Measurements from ENCODE around the gene FAM83C.

FAM83C gene

DNA sequence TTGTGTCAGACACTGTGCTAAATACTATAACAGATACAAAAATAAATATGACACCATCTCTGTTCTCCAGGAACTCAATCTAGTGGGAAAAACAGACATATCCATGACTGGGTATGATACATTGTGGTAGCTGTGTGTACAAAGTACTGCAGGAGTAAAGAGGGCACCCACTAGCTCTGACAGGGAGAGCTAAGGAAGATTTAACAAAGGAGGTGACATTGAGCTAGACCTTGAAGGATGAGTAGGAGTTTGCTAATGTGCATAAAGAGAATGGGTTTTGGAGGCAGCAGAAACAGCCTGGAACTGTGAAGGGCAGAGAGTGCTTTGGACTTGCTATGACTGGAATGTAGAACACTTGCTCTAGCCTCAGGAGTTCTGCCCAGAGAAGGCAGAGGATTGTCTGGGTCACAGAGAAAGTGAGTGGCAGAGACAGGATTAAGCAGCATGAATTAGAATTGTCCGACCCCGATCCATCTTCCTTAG, 51.4 kb downstream of the FAM83C start:
- Histone ChIP-seq H3K4me3 (IDR thresholded peaks at IDR 0.05; ENCODE audit: insufficient read depth, low read depth, low read length) (no peak overlapping the region), H3K4me1 (ENCODE audit: low read depth, poor library complexity, severe bottlenecking) (no peaks in the 10 kb centered on the region), H3K36me3 (ENCODE audit: insufficient read depth) (no peaks in the 10 kb centered on the region), H3K9ac (no peak overlapping the region), H3K27ac (no peak overlapping the region), H3K4me2 (no peak overlapping the region), H2AFZ (ENCODE audit: low read depth) (no peak overlapping the region), H4K20me1 (ENCODE audit: insufficient read depth) (no peaks in the 10 kb centered on the region), H3K27me3 (ENCODE audit: insufficient read depth, low read depth) (no peaks in the 10 kb centered on the region), H3K79me2 (ENCODE audit: insufficient read depth, low read depth) (no peaks in the 10 kb centered on the region)
- TF ChIP-seq CTCF (conservative IDR thresholded peaks at IDR 0.05; ENCODE audit: low read depth, low read length): no peak

DNA sequence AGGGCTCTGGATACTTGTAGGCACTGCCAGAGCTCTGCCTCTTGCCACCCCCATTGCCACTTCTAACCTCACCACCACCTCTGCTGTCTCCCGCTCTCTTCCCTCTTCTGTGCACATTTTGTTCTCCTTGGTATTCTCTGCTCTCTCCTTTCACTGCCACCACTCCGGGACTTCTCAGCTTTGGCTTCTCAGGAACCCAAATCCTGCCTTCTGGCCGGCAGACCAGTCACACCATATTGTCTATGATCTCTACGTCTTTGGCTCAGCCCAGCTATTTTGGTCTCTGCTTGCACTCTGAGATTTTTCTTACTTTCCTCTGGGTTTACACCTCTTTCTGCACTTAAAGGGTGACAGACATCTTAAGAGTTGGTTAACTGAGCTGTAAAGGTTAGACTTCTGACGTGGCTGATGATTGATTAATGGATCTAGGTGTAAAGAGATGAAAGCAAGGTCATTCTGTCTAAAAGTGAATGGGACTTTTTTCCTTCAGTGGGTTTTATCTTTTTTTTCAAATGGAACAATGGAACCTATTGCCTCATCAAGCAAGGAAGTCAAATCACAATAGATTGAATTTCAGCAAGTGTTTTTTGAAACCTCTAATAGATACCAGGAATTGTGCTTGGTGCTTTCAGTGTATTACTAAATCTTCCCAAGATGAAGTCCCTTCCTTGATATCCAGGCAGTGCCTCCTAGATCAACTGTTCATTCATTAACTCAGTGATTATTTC, 52.0 kb downstream of the FAM83C start:
- Histone ChIP-seq H3K9ac (no peak overlapping the region), H4K20me1 (ENCODE audit: insufficient read depth) (no peaks in the 10 kb centered on the region), H3K27ac (no peak overlapping the region), H3K4me3 (IDR thresholded peaks at IDR 0.05; ENCODE audit: insufficient read depth, low read depth, low read length) (no peak overlapping the region), H3K79me2 (ENCODE audit: insufficient read depth, low read depth) (no peaks in the 10 kb centered on the region), H3K27me3 (ENCODE audit: insufficient read depth, low read depth) (no peaks in the 10 kb centered on the region), H3K4me1 (ENCODE audit: low read depth, poor library complexity, severe bottlenecking) (no peaks in the 10 kb centered on the region), H3K4me2 (no peak overlapping the region), H3K36me3 (ENCODE audit: insufficient read depth) (no peaks in the 10 kb centered on the region), H2AFZ (ENCODE audit: low read depth) (no peak overlapping the region)
- no peak for TF ChIP-seq CTCF (conservative IDR thresholded peaks at IDR 0.05; ENCODE audit: low read depth, low read length)

GRCh38 chr20:35238735-35239134, 53.5 kb downstream of the FAM83C start:
- H3K36me3 ChIP-seq (ENCODE audit: insufficient read depth): no peaks in the 10 kb centered on the region
- no peak overlapping the region for H3K4me2 ChIP-seq
- H3K4me1 ChIP-seq (ENCODE audit: low read depth, poor library complexity, severe bottlenecking): no peaks in the 10 kb centered on the region
- H3K27ac ChIP-seq: no peak overlapping the region
- no peak for TF ChIP-seq CTCF (conservative IDR thresholded peaks at IDR 0.05; ENCODE audit: low read depth, low read length)
- H3K79me2 ChIP-seq (ENCODE audit: insufficient read depth, low read depth): no peaks in the 10 kb centered on the region
- no peak overlapping the region for H2AFZ ChIP-seq (ENCODE audit: low read depth)
- H3K27me3 ChIP-seq (ENCODE audit: insufficient read depth, low read depth): no peaks in the 10 kb centered on the region
- no peak overlapping the region for H3K9ac ChIP-seq
- H3K4me3 ChIP-seq (IDR thresholded peaks at IDR 0.05; ENCODE audit: insufficient read depth, low read depth, low read length): no peak overlapping the region
- no peaks in the 10 kb centered on the region for H4K20me1 ChIP-seq (ENCODE audit: insufficient read depth)

DNA sequence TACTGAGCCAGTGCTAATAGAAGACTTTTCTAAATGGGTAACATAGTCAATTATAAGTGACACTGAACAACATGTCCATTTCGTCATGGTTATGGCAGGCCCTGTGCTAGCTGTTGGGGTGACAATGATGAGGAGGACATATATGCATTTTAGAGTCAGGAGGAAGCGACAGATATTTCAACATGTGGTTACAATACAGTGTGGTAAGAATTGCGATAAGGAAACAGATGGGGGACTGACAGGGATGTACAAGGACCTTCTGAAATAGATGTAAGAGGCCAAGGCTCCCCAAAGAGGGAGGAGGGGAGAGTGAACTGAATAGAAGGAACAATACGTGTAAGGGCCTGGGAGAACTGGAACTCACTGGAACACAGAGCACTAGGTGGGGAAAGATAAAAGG, 54.1 kb downstream of the FAM83C start:
- Histone ChIP-seq H4K20me1 (ENCODE audit: insufficient read depth) (no peaks in the 10 kb centered on the region), H3K4me2 (no peak overlapping the region), H3K36me3 (ENCODE audit: insufficient read depth) (no peaks in the 10 kb centered on the region), H3K27me3 (ENCODE audit: insufficient read depth, low read depth) (no peaks in the 10 kb centered on the region), H3K27ac (no peak overlapping the region), H3K4me3 (IDR thresholded peaks at IDR 0.05; ENCODE audit: insufficient read depth, low read depth, low read length) (no peak overlapping the region), H2AFZ (ENCODE audit: low read depth) (no peak overlapping the region), H3K9ac (no peak overlapping the region), H3K4me1 (ENCODE audit: low read depth, poor library complexity, severe bottlenecking) (no peaks in the 10 kb centered on the region), H3K79me2 (ENCODE audit: insufficient read depth, low read depth) (no peaks in the 10 kb centered on the region)
- no peak for TF ChIP-seq CTCF (conservative IDR thresholded peaks at IDR 0.05; ENCODE audit: low read depth, low read length)

Data from KMS-11 (cell line).